Parathyroid adenoma (tissue), 2 donors: ENCODE data around the gene SMAD7.

ENCODE experiments used
- H2AFZ ChIP-seq: fragments of 300-600 bp; sonication (generic); one replicate; pipeline ENCODE4 v1.7.0; 2017; ENCODE audit warnings: antibody characterized with exemption, mild to moderate bottlenecking
- H3K27ac ChIP-seq: fragments of 300-600 bp; sonication (generic); one replicate; pipeline ENCODE4 v1.7.0; 2017
- H3K27me3 ChIP-seq: fragments of 300-600 bp; sonication (generic); one replicate; pipeline ENCODE4 v1.7.0; 2017; ENCODE audit warnings: low read length; ENCODE audit not compliant: control insufficient read depth, insufficient read depth
- H3K36me3 ChIP-seq: fragments of 300-600 bp; sonication (generic); one replicate; pipeline ENCODE4 v1.7.0; 2017; ENCODE audit warnings: low read length; ENCODE audit not compliant: control insufficient read depth, insufficient read depth
- H3K4me1 ChIP-seq: fragments of 300-600 bp; sonication (generic); one replicate; pipeline ENCODE4 v1.7.0; 2017; ENCODE audit warnings: control low read depth
- H3K4me2 ChIP-seq: fragments of 300-600 bp; sonication (generic); one replicate; pipeline ENCODE4 v1.7.0; 2017; ENCODE audit warnings: low read length
- H3K4me3 ChIP-seq: fragments of 300-600 bp; sonication (generic); one replicate; pipeline ENCODE4 v1.7.0; 2017; ENCODE audit warnings: low read depth, low read length
- H3K79me2 ChIP-seq: fragments of 300-600 bp; sonication (generic); one replicate; pipeline ENCODE4 v1.7.0; 2017; ENCODE audit warnings: control low read depth
- H3K9ac ChIP-seq: fragments of 300-600 bp; sonication (generic); one replicate; pipeline ENCODE4 v1.7.0; 2017; ENCODE audit warnings: mild to moderate bottlenecking
- H3K9me3 ChIP-seq: fragments of 300-600 bp; sonication (generic); one replicate; pipeline ENCODE4 v1.7.0; 2017; ENCODE audit warnings: low read length; ENCODE audit not compliant: control insufficient read depth
- CTCF ChIP-seq: fragments of 300-600 bp; sonication (generic); IDR thresholded peaks from one replicate; pipeline ENCODE4 v1.7.0; 2017; ENCODE audit warnings: antibody characterized with exemption, mild to moderate bottlenecking
- donor health status: primary hyperparathyroidism.

SMAD7 gene

GRCh38 chr18:48888773-48889080 is 62.0 kb downstream of the SMAD7 start:
- H3K4me1 ChIP-seq, result no peaks in the 10 kb centered on the region
- no peaks in the 10 kb centered on the region for H3K9me3 ChIP-seq
- no peak overlapping the region for H3K4me3 ChIP-seq
- no peak overlapping the region for H3K27ac ChIP-seq
- H3K4me2 ChIP-seq, result no peak overlapping the region
- no peaks in the 10 kb centered on the region for H3K36me3 ChIP-seq
- H3K9ac ChIP-seq, result no peak overlapping the region
- H3K27me3 ChIP-seq, result no peaks in the 10 kb centered on the region
- no peak for TF ChIP-seq CTCF
- no peak overlapping the region for H2AFZ ChIP-seq
- H3K79me2 ChIP-seq, result no peaks in the 10 kb centered on the region

GRCh38 chr18:48887905-48888772 is 62.6 kb downstream of the SMAD7 start:
- Histone ChIP-seq H3K79me2 (no peaks in the 10 kb centered on the region), H3K27me3 (no peaks in the 10 kb centered on the region), H3K4me2 (no peak overlapping the region), H3K36me3 (no peaks in the 10 kb centered on the region), H3K4me1 (no peaks in the 10 kb centered on the region), H3K9me3 (no peaks in the 10 kb centered on the region), H3K4me3 (no peak overlapping the region), H3K9ac (no peak overlapping the region), H2AFZ (no peak overlapping the region), H3K27ac (no peak overlapping the region)
- TF ChIP-seq CTCF, result no peak

GRCh38 chr18:48887294-48887904 is 63.4 kb downstream of the SMAD7 start:
- Histone ChIP-seq H3K36me3 (no peaks in the 10 kb centered on the region), H3K4me2 (no peak overlapping the region), H3K4me3 (no peak overlapping the region), H3K9ac (no peak overlapping the region), H3K79me2 (no peaks in the 10 kb centered on the region), H3K9me3 (no peaks in the 10 kb centered on the region), H3K4me1 (no peaks in the 10 kb centered on the region), H2AFZ (no peak overlapping the region), H3K27ac (no peak overlapping the region), H3K27me3 (no peaks in the 10 kb centered on the region)
- no peak for TF ChIP-seq CTCF

GRCh38 chr18:48886520-48887293 is 64.1 kb downstream of the SMAD7 start:
- TF ChIP-seq CTCF, result no peak
- Histone ChIP-seq H3K27ac (no peak overlapping the region), H3K79me2 (no peaks in the 10 kb centered on the region), H3K4me1 (no peaks in the 10 kb centered on the region), H3K9ac (no peak overlapping the region), H3K4me2 (no peak overlapping the region), H3K36me3 (no peaks in the 10 kb centered on the region), H3K9me3 (no peaks in the 10 kb centered on the region), H3K4me3 (no peak overlapping the region), H2AFZ (no peak overlapping the region), H3K27me3 (no peaks in the 10 kb centered on the region)
